Astrocyte of the cerebellum (primary cell): ENCODE data around the gene ABTB2.
A peak's percentile ranks its signal among the peaks of the same experiment; 100 is the strongest.

Experiments
- DNase-seq: peaks from one replicate; pipeline ENCODE4 v3.0.0-alpha.2; 2011; ENCODE audit warnings: low read depth
- H3K4me3 ChIP-seq: 2 replicates; pipeline ENCODE4 v1.5.1; 2011; ENCODE audit warnings: mild to moderate bottlenecking, low read depth, low read length, moderate library complexity
- CTCF ChIP-seq: IDR thresholded peaks from 2 replicates; pipeline ENCODE4 v1.5.1; 2012; ENCODE audit warnings: low read length, low read depth, moderate library complexity, mild to moderate bottlenecking; ENCODE audit errors: missing control alignments
- in situ Hi-C: cut with HindIII; loops from 2 replicates; pipeline ENCODE4 v1.10.0; 2017; ENCODE audit warnings: low sequenced_read_pairs

Gene ABTB2

GRCh38 chr11:34309965-34310364, 47.8 kb downstream of the ABTB2 start:
- no peak for DNase-seq
- in situ Hi-C loops: no loop called here
- no peak overlapping the region for H3K4me3 ChIP-seq
- TF ChIP-seq CTCF: no peak

- in situ Hi-C loops: no loop called here
- no peak overlapping the region for H3K4me3 ChIP-seq
- DNase-seq: peak; percentile 35
- TF ChIP-seq CTCF: no peak
These were observed 48.8 kb downstream of the ABTB2 start for GRCh38 chr11:34308913-34309585.

GRCh38 chr11:34308049-34308912, 49.5 kb downstream of the ABTB2 start:
- no peak for DNase-seq
- no peak for TF ChIP-seq CTCF
- in situ Hi-C loops: no loop called here
- H3K4me3 ChIP-seq: no peak overlapping the region

GRCh38 chr11:34305780-34306179, 52.0 kb downstream of the ABTB2 start:
- no peak for DNase-seq
- H3K4me3 ChIP-seq: no peak overlapping the region
- in situ Hi-C loops: no loop called here
- no peak for TF ChIP-seq CTCF

- H3K4me3 ChIP-seq: no peak overlapping the region
- no peak for TF ChIP-seq CTCF
- peak; percentile 34 for DNase-seq
- in situ Hi-C loops: no loop called here
These were observed 52.6 kb downstream of the ABTB2 start for GRCh38 chr11:34305193-34305592.

- TF ChIP-seq CTCF: no peak
- in situ Hi-C loops: loop anchor here (5.0 kb wide), 1 partner anchor 49 kb away; no protein-coding TSS in a partner anchor
- DNase-seq: no peak
- H3K4me3 ChIP-seq: no peak overlapping the region
These were observed 54.7 kb downstream of the ABTB2 start for GRCh38 chr11:34303028-34303570.
